HG03521 (cell line): ENCODE measurements around the gene REST.

Experiments
- ATAC-seq: cut with Tn5 transposase; IDR thresholded peaks from one replicate; pipeline ENCODE4 v1.9.1; 2021; ENCODE audit warnings: mild to moderate bottlenecking, moderate library complexity; ENCODE audit not compliant: unreplicated experiment

Gene REST

GRCh38 chr4:56973336-56973735, 65.6 kb downstream of the REST start:
- no peak for ATAC-seq

DNA sequence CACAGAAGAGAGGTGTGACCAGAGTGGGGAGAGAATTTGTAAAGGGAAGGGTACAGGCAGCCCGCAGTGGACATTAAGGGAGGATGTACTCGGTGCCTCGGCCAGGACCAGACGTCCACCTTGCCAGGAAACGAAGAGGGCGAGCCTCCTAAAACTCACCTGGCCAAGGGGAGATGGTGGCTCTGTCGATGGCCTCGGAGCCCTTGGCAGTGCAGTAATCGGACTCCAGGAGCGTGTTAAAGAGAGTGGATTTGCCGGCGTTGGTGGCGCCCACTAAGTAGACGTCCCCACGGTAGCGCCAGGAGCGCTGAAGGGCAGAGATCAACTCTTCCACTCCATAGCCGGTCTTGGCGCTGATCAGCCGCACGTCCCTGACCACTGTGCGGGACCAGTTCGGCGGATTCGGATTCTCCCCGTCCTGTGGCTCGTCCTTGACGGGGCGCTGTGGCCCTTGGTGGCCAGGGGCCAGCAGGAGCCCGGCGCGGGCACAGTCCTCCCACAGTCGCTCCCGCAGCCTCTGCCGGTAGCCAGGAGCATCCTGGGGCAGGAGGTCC, 68.7 kb downstream of the REST start:
- ATAC-seq: no peak

- peak; percentile 22 for ATAC-seq
These were observed 69.2 kb downstream of the REST start for GRCh38 chr4:56976837-56977320.

DNA sequence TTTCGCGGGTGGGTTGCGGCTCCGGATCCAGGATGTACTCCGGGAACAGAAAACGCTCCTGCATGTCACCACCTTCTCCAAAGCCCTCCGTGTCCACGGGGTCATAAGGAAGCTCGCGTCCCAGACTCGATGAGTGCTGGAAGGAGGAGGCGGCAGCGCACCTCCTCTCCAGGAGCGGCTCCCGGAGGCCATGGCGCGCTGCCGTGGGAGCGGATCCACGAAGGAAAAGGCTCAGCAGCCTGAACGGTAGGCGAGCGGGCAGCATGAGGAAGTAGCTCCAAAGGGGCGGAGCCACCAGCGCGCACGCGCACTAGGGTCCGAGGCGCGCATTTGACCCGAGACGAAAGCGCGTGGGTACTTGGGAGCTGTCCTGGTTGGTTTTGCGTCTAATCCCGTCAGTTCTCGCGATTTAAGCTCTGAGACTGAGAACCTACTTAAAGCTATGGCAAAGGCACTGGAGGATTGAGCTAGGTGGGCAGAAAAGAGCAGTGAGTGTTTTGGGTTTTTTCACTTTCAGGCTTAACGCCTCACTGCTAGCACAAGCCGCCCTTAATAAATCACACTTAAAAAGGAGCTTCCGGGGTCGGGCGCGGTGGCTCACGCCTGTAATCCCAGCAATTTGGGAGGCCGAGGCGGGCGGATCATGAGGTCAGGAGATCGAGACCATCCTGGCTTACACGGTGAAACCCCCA, 69.8 kb downstream of the REST start, which contains the start of gene NOA1:
TSS of gene NOA1 (minus strand) at position 286 of the 692 bp plus-strand sequence. CDS start at position 265, 21 bp downstream.
- ATAC-seq: peak; percentile 76

DNA sequence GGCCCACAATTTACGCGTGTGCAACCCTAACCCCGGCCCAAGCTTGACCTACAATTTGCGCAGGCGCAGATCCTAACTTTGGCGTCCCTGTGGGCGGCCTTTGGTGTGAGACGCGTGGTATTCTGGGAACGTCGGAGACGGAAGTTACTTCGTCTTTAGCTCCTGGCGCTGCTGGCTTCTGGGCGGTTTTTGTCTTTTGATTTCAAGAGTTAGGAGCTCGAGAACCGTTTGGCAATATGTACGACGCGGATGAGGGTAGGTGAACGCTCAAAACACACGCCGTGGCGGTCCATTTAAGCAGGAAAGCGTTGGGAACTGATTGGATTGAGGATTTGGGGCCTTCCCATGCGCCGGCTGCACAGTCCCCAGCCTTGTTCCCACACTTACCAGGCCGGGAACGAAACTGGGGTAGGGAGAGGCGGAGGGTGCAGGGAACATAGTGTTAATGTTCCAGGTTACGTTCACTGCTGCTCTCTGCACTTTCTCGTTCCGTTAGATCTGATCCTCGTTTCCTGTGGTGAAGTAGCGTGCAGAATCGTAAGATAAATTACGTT, 71.1 kb downstream of the REST start, which contains the start of gene POLR2B:
TSS of gene POLR2B (plus strand) at position 147 of the 554 bp plus-strand sequence. CDS start at position 237, 90 bp downstream.
- ATAC-seq: peak; percentile 40

DNA sequence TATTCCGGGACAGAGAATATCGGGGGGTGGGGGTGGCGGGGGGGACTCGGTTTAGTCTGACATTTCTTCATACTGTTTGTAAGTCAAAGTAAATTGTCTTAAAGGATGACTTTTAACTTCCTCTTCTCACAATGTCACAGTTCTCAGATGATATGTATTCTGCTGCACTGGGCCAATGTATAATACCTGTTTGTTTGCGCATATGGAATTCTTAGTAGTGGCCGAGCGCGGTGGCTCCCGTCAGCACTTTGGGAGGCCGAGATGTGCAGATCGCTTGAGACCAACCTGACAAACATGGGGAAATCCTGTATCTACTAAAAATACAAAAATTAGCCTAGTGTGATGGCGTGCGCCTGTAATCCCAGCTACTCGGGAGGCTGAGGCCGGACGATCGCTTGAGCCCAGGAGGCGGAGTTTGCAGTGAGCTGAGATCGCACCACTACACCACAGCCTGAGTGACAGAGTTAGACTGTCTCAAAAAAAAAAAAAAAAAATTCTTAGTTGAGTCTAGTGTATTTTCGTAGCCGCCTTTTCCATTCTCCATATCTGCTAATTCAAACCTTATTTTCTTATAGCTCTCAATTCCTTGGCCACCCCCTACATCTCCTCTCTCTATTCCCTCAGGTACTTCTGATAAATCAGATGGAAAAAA, 71.8 kb downstream of the REST start:
- no peak for ATAC-seq

- ATAC-seq: no peak
These were observed 74.1 kb downstream of the REST start for GRCh38 chr4:56981795-56982201.

DNA sequence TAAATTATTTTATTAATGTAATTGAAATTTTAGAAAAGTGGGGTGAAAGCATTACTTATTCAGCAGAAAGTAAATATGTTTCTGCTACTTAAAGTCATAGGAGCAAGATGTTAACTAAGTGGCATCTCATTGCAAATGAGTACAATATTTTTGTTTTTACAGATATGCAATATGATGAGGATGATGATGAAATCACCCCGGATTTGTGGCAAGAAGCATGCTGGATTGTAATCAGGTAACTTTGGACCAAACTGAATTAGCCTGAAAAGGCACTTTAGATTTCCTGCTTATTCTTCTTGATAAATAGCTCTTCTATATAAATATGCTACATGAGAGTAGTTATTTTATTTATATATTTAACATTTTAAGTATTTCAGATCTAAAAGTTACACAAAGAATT, 78.5 kb downstream of the REST start:
- ATAC-seq: no peak

GRCh38 chr4:56986952-56987351, 79.3 kb downstream of the REST start:
- no peak for ATAC-seq

GRCh38 chr4:56990109-56990905, 82.6 kb downstream of the REST start:
- no peak for ATAC-seq

- ATAC-seq: no peak
These were observed 87.8 kb downstream of the REST start for GRCh38 chr4:56995525-56995924.

DNA sequence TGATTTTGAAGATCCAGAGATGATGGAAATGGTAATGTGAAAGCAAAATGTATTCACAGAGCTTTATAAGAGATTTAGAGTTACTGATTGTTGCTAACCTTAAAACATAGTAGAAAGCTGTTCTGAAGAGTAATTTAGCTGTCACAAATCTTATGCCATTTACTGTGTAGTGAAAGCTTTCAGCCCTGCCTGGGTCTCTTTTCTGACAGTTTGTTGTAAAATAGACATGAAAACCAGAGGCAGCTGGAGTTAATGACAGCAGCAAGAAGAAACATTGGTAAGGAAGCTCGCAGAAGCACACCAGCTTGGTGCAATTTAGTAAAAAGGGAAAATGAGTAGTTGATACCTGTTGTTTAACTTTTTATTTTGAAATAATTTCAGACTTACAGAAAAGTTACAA, 92.1 kb downstream of the REST start:
- ATAC-seq: no peak

GRCh38 chr4:57013543-57014120, 105.9 kb downstream of the REST start:
- no peak for ATAC-seq
